Neuronal stem cell (in vitro differentiated cells): ENCODE data around the gene ZMIZ1.
A peak's percentile ranks its signal among the peaks of the same experiment; 100 is the strongest.

Experiments
- DNase-seq: peaks from one replicate; pipeline ENCODE4 v3.0.0-alpha.2; 2013; ENCODE audit warnings: low spot score
- H2AFZ ChIP-seq: one replicate; pipeline ENCODE4 v1.6.1; 2013; ENCODE audit warnings: mild to moderate bottlenecking, low read length, inconsistent platforms
- H2AK5ac ChIP-seq: 2 replicates; pipeline ENCODE4 v1.6.1; 2013; ENCODE audit warnings: low read depth, mild to moderate bottlenecking, inconsistent platforms, low read length, moderate library complexity, mixed read lengths
- H2BK120ac ChIP-seq: 2 replicates; pipeline ENCODE4 v1.6.1; 2013; ENCODE audit warnings: low read depth, mild to moderate bottlenecking, inconsistent platforms, low read length, moderate library complexity, mixed read lengths
- H2BK12ac ChIP-seq: one replicate; pipeline ENCODE4 v1.6.1; 2013; ENCODE audit warnings: low read length, inconsistent platforms
- H2BK15ac ChIP-seq: 2 replicates; pipeline ENCODE4 v1.6.1; 2013; ENCODE audit warnings: mild to moderate bottlenecking, low read length, inconsistent platforms, mixed read lengths
- H2BK5ac ChIP-seq: one replicate; pipeline ENCODE4 v1.6.1; 2013; ENCODE audit warnings: inconsistent platforms, mild to moderate bottlenecking, low read length, moderate library complexity
- H3K14ac ChIP-seq: one replicate; pipeline ENCODE4 v1.6.1; 2013; ENCODE audit warnings: low read length, inconsistent platforms
- H3K18ac ChIP-seq: 2 replicates; pipeline ENCODE4 v1.6.1; 2013; ENCODE audit warnings: low read length, inconsistent platforms
- H3K23ac ChIP-seq: 2 replicates; pipeline ENCODE4 v1.6.1; 2013; ENCODE audit warnings: low read depth, mild to moderate bottlenecking, mixed read lengths, low read length, inconsistent platforms; ENCODE audit not compliant: poor library complexity
- H3K27ac ChIP-seq: replicated peaks from 3 replicates; pipeline ENCODE4 v1.5.1; 2013; ENCODE audit warnings: low read length, inconsistent platforms
- H3K27me3 ChIP-seq, 3 experiments: 2 replicates each; pipeline ENCODE4 v1.6.1; 2013; ENCODE audit warnings: low read length in 3 of 3, mild to moderate bottlenecking in 2 of 3, inconsistent platforms in 1 of 3, low read depth in 1 of 3, mixed read lengths in 1 of 3, moderate library complexity in 1 of 3; ENCODE audit not compliant: control insufficient read depth in 3 of 3, insufficient read depth in 3 of 3
- H3K36me3 ChIP-seq, 2 donors: replicated peaks in 1 of 2; 2 replicates each; pipeline ENCODE4 v1.6.1; 2013; ENCODE audit warnings: low read length in 2 of 2; ENCODE audit not compliant: control insufficient read depth in 2 of 2, insufficient read depth in 2 of 2
- H3K4ac ChIP-seq: 2 replicates; pipeline ENCODE4 v1.6.1; 2013; ENCODE audit warnings: inconsistent platforms, mild to moderate bottlenecking, low read length, moderate library complexity
- H3K4me1 ChIP-seq, 2 donors: 1 replicate in 1 of 2; 2 replicates in 1 of 2; pipeline ENCODE4 v1.6.1; 2013; ENCODE audit warnings: low read length in 2 of 2, low read depth in 1 of 2; ENCODE audit not compliant: control insufficient read depth in 2 of 2, insufficient read depth in 1 of 2
- H3K4me2 ChIP-seq: one replicate; pipeline ENCODE4 v1.6.1; 2013; ENCODE audit warnings: mild to moderate bottlenecking, low read length, inconsistent platforms; ENCODE audit not compliant: insufficient read depth, poor library complexity, severe bottlenecking
- H3K4me3 ChIP-seq, 2 donors: 2 replicates each; pipeline ENCODE4 v1.5.1; 2013; ENCODE audit warnings: low read length in 2 of 2, mild to moderate bottlenecking in 2 of 2, inconsistent platforms in 1 of 2, moderate library complexity in 1 of 2
- H3K79me1 ChIP-seq: one replicate; pipeline ENCODE4 v1.6.1; 2013; ENCODE audit warnings: low read depth, mild to moderate bottlenecking, inconsistent platforms, low read length, moderate library complexity
- H3K9ac ChIP-seq: one replicate; pipeline ENCODE4 v1.6.1; 2013; ENCODE audit warnings: mild to moderate bottlenecking, low read depth, low read length, inconsistent platforms; ENCODE audit not compliant: poor library complexity
- H3K9me3 ChIP-seq, 2 donors: replicated peaks in 1 of 2; 2 replicates each; pipeline versions ENCODE3 to v1.6.1; 2013; ENCODE audit warnings: low read length in 2 of 2, mild to moderate bottlenecking in 2 of 2, inconsistent platforms in 1 of 2, low read depth in 1 of 2, mixed read lengths in 1 of 2, moderate library complexity in 1 of 2; ENCODE audit not compliant: control insufficient read depth in 2 of 2, insufficient read depth in 1 of 2
- H4K8ac ChIP-seq: one replicate; pipeline ENCODE4 v1.6.1; 2013; ENCODE audit warnings: low read depth, mild to moderate bottlenecking, inconsistent platforms, low read length, moderate library complexity
- H4K91ac ChIP-seq: one replicate; pipeline ENCODE4 v1.6.1; 2013; ENCODE audit warnings: low read length, low read depth, mild to moderate bottlenecking, inconsistent platforms; ENCODE audit not compliant: poor library complexity
- WGBS, 2 donors: extraction: QIAGEN DNeasy Blood & Tissue Kit; methylation state at CpG; one replicate each; pipeline ENCODE4 v1.1.7; 2013; ENCODE audit warnings: missing lambda C conversion rate in 2 of 2, mixed read lengths in 1 of 2; ENCODE audit not compliant: insufficient read length in 2 of 2, insufficient replicate concordance in 1 of 2; ENCODE audit errors: extremely low coverage in 2 of 2; 5-methylcytosine and 5-hydroxymethylcytosine counted together

Gene ZMIZ1

DNA sequence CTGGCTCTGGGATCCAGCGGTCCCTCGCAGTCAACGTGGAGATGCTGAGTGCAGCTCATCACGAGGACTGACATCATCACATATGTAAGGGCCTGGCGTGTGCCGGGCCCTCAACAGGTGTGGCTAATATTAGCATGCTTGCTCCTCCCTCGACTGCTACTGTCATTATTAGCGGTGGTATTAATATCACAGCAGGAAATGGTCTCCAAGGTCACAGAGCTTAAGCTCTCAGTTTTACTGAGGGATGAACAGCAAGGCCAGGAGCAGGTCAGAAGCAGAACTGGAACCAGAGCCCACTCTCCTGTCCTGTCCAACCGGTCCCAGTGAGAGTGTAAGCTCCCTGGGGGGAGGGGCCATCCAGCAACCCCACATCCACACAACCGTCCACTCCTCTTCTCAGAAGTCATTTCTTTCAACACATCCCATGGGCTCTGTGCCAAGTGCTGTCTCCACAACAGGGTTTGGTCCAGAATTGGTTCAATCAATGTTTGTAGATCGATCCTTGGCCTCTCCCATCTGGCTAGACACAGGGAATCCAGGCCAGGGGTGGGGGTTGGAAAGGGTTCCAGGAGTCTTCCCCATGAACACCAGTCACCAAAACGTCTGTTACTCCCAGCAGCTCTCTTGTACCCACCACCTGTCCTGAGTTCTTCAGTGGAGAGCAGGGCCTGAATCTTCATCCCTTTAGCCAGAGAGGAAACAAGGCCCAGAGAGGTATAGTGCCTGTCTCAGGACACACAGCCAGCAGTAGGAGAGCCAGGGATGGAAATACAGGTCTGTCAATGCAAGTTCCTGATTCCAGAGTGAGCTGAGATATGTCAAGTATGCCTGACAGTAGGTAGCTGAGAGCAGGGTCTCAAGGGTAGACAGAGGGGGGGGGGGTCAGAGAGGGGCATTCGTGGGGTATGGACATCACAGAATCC lies 45.3 kb upstream of the ZMIZ1 start:
- Histone ChIP-seq H2BK120ac (no peak overlapping the region), H2BK15ac (no peak overlapping the region), H3K27ac (no peak overlapping the region), H3K23ac (no peak overlapping the region), H3K9me3 (no peaks in the 10 kb centered on the region), H4K91ac (no peak overlapping the region), H2AK5ac (no peak overlapping the region), H3K27me3 (peaks cover 0 to 6% (median 1%) of the 10 kb centered on the region in 3 experiments), H2BK12ac (no peak overlapping the region), H2BK5ac (no peak overlapping the region), H3K4me1 (peaks cover 8 to 20% of the 10 kb centered on the region in 2 donors), H3K14ac (no peak overlapping the region), H3K4me2 (no peak overlapping the region), H3K4ac (no peak overlapping the region), H3K79me1 (no peaks in the 10 kb centered on the region), H2AFZ (no peak overlapping the region), H3K18ac (peak overlapping the region; percentile 16), H3K9ac (no peak overlapping the region), H4K8ac (no peak overlapping the region), H3K36me3 (no peaks in the 10 kb centered on the region), H3K4me3 (no peak overlapping the region)
- WGBS, 2 donors = no CpG with 5 or more reads among the region's 13 CpGs
- no peak for DNase-seq

DNA sequence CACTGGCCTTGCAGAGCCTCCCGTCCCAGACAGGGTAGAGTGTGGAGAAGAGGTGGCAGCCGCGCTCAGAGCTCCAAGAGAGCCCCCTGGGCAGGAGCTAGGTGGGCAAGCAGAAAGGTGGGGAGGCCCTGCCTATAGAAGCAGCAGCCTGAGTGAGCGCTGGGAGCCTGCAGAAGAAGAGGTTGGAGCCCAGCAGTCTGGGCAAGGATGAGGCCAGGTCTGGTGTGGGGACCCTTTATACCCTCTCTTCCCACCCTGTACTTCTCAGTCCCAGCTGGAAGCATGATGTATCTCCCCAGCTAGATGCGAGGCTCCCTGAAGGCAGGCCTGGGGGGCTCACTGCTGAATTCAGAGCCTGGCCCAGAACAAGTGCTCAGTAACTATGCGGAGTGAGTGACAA lies 44.5 kb upstream of the ZMIZ1 start:
- no peak for DNase-seq
- no CpG with 5 or more reads among the region's 6 CpGs for WGBS, 2 donors
- H3K9ac ChIP-seq = no peak overlapping the region
- H3K4me2 ChIP-seq = no peak overlapping the region
- peaks cover 0 to 6% (median 1%) of the 10 kb centered on the region in 3 experiments for H3K27me3 ChIP-seq
- H4K91ac ChIP-seq = no peak overlapping the region
- no peak overlapping the region for H2BK15ac ChIP-seq
- H3K4me1 ChIP-seq = peaks cover 8 to 19% of the 10 kb centered on the region in 2 donors
- no peak overlapping the region for H3K4me3 ChIP-seq
- peak overlapping the region; percentile 48 for H2AK5ac ChIP-seq
- no peak overlapping the region for H2AFZ ChIP-seq
- no peaks in the 10 kb centered on the region for H3K79me1 ChIP-seq
- no peak overlapping the region for H3K14ac ChIP-seq
- no peak overlapping the region for H4K8ac ChIP-seq
- H3K36me3 ChIP-seq = no peaks in the 10 kb centered on the region
- H3K9me3 ChIP-seq = no peaks in the 10 kb centered on the region
- peak overlapping the region; percentile 21 for H3K18ac ChIP-seq
- no peak overlapping the region for H3K27ac ChIP-seq
- peak overlapping the region; percentile 4 for H2BK12ac ChIP-seq
- H3K4ac ChIP-seq = no peak overlapping the region
- no peak overlapping the region for H2BK5ac ChIP-seq
- no peak overlapping the region for H3K23ac ChIP-seq
- no peak overlapping the region for H2BK120ac ChIP-seq

DNA sequence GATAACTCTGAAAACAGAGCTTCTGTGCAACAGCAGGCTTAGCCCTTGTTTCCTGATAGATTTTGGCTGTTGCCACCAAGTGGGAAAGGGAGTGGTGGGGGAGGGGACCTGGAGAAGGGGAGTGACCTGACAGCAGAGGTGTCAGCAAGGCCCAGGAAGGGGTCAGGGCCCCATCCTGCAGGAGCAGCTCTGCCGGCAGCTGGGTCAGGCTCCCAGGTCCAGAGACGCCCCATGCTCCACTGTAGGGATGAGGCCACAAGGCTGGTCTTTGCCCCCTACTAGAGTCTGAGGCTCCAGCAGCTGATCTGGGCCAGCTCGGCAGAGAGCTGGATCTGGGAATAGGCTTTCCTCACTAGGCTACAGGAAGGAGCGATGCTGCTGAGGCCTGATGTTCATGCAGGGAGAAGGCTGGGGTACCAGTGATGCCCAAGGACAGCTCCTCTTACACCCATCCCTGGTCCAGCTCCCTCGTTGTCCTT lies 44.0 kb upstream of the ZMIZ1 start:
- peaks cover 8 to 18% of the 10 kb centered on the region in 2 donors for H3K4me1 ChIP-seq
- H3K36me3 ChIP-seq = no peaks in the 10 kb centered on the region
- no peak overlapping the region for H3K27ac ChIP-seq
- no peak for DNase-seq
- no CpG with 5 or more reads among the region's 5 CpGs for WGBS, 2 donors
- H3K18ac ChIP-seq = peak overlapping the region; percentile 44
- H4K91ac ChIP-seq = no peak overlapping the region
- H3K27me3 ChIP-seq = peaks cover 0 to 10% (median 1%) of the 10 kb centered on the region in 3 experiments
- no peaks in the 10 kb centered on the region for H3K9me3 ChIP-seq
- no peak overlapping the region for H2BK12ac ChIP-seq
- H3K79me1 ChIP-seq = no peaks in the 10 kb centered on the region
- H3K14ac ChIP-seq = no peak overlapping the region
- H2BK15ac ChIP-seq = no peak overlapping the region
- no peak overlapping the region for H3K4me2 ChIP-seq
- H2AFZ ChIP-seq = peak overlapping the region; percentile 60
- H2BK5ac ChIP-seq = no peak overlapping the region
- H3K4ac ChIP-seq = no peak overlapping the region
- peak overlapping the region; percentile 45 for H3K23ac ChIP-seq
- peak overlapping the region; percentile 67 for H2AK5ac ChIP-seq
- H3K4me3 ChIP-seq = peak overlapping the region in 1 of 2 donors; percentile 46
- no peak overlapping the region for H4K8ac ChIP-seq
- H2BK120ac ChIP-seq = no peak overlapping the region
- peak overlapping the region; percentile 13 for H3K9ac ChIP-seq

DNA sequence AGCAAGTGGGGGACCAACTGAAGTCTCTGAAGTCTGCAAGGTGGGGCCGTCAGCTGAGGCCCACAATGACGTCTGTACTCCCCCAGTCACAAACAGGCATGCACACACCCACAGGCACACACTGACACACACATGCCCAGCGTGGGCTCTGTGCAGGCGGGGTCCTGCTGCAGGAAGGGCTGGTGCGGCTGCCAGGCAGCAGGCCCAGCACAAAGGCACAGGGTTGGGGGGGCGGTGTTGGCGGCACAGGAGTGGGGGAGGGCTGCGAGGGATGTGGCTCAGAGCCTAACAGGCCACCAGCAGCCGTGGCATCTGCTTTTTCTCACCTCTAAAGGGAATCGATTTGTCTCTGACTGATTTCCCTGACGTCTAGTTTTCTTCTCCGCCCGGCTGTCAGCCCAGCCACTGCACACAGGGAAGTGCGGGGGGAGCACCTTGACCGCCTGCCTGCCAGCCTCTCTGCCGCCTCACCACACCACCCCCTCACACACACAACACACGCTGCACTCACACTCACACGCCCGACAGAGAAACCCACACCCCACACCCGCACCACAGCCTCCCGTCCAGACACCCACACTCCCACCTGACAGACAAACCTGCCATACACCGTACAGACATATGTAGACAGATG lies 43.5 kb upstream of the ZMIZ1 start:
- H3K18ac ChIP-seq = peak overlapping the region; percentile 77
- H2BK5ac ChIP-seq = no peak overlapping the region
- H3K4me2 ChIP-seq = no peak overlapping the region
- H3K23ac ChIP-seq = peak overlapping the region; percentile 57
- no CpG with 5 or more reads among the region's 22 CpGs for WGBS, 2 donors
- no peak for DNase-seq
- no peaks in the 10 kb centered on the region for H3K9me3 ChIP-seq
- no peaks in the 10 kb centered on the region for H3K79me1 ChIP-seq
- no peaks in the 10 kb centered on the region for H3K36me3 ChIP-seq
- no peak overlapping the region for H4K91ac ChIP-seq
- peak overlapping the region; percentile 46 for H3K9ac ChIP-seq
- peak overlapping the region; percentile 60 for H2AFZ ChIP-seq
- peak overlapping the region in 1 of 2 donors; percentile 46 for H3K4me3 ChIP-seq
- peak overlapping the region; percentile 52 for H2BK12ac ChIP-seq
- H3K14ac ChIP-seq = peak overlapping the region; percentile 32
- H2BK15ac ChIP-seq = peak overlapping the region; percentile 56
- H4K8ac ChIP-seq = peak overlapping the region; percentile 87
- H3K4me1 ChIP-seq = peaks cover 8 to 18% of the 10 kb centered on the region in 2 donors
- H2BK120ac ChIP-seq = peak overlapping the region; percentile 18
- peaks cover 0 to 15% (median 1%) of the 10 kb centered on the region in 3 experiments for H3K27me3 ChIP-seq
- no peak overlapping the region for H3K4ac ChIP-seq
- H3K27ac ChIP-seq = no peak overlapping the region
- peak overlapping the region; percentile 67 for H2AK5ac ChIP-seq
